Activated B cell treated with CpG ODN at 0.5 μM for 24 hours (primary cell): ENCODE measurements around the gene ESPL1. TPM values are rescaled to one million over a fixed set of nuclear protein-coding genes. Genes with fewer than 3 reads are reported as not detected.

Experiments used
- ATAC-seq: fragments of 200-7000 bp; cut with Tn5 transposase; one replicate; pipeline ENCODE4 v1.10.0; 2021; ENCODE audit warnings: low read depth, mild to moderate bottlenecking, moderate library complexity
- CTCF ChIA-PET: fragments of 350-600 bp; sonication (Branson Sonifier 250); formaldehyde crosslinking; loops from one replicate; lab custom pipeline; 2021; ENCODE audit warnings: antibody characterized with exemption; lab: Charles Lee
- POLR2A ChIA-PET: fragments of 350-600 bp; sonication (Branson Sonifier 250); formaldehyde crosslinking; loops from one replicate; lab custom pipeline; 2021; ENCODE audit warnings: antibody characterized with exemption; lab: Charles Lee
- DNase-seq: peaks from one replicate; pipeline ENCODE4 v3.0.0; 2022
- H3K27ac Mint-ChIP-seq: one replicate; pipeline ENCODE4 v1.8.0; 2020; ENCODE audit warnings: mixed read lengths
- H3K27me3 Mint-ChIP-seq: one replicate; pipeline ENCODE4 v1.8.0; 2021; ENCODE audit warnings: mixed read lengths
- H3K36me3 Mint-ChIP-seq: one replicate; pipeline ENCODE4 v1.8.0; 2021; ENCODE audit warnings: low read depth, mixed read lengths
- H3K4me1 Mint-ChIP-seq: one replicate; pipeline ENCODE4 v1.8.0; 2021; ENCODE audit warnings: mixed read lengths
- H3K4me3 Mint-ChIP-seq: one replicate; pipeline ENCODE4 v1.8.0; 2020; ENCODE audit warnings: mild to moderate bottlenecking, mixed read lengths
- H3K9me3 Mint-ChIP-seq: one replicate; pipeline ENCODE4 v1.8.0; 2020; ENCODE audit warnings: mixed read lengths
- CTCF ChIP-seq: fragments of 200-600 bp; IDR thresholded peaks from one replicate; pipeline ENCODE4 v1.8.0; 2022; ENCODE audit warnings: antibody characterized with exemption, mild to moderate bottlenecking
- intact Hi-C: fragments of 100-400 bp; cut with micrococcal nuclease; formaldehyde crosslinking; loops from one replicate; pipeline ENCODE4 v1.15.1; 2024
- total RNA-seq: library from RNA; stranded (reverse); gene quantifications from 2 replicates; pipeline ENCODE4 v1.2.3, GENCODE V29; 2022

Gene ESPL1
- total RNA-seq, 1 donor from 2014 or later, result 8.2 TPM

GRCh38 chr12:53299454-53300180 lies 31.5 kb downstream of the ESPL1 start, which contains the start of gene MYG1:
TSS of gene MYG1 (plus strand) at chr12:53299695. CDS start at chr12:53299738, 43 bp downstream.
- no peak for TF ChIP-seq CTCF
- ChIA-PET POLR2A (interaction anchor here (0.7 to 8.5 kb wide), 14 partner anchors 9 to 220 kb away, joined by 3 to 114 read pairs (median 4); partner anchors contain the start of genes AAAS, CSAD, ESPL1 and SPRYD3), CTCF (interaction anchor here (0.7 to 5.5 kb wide), 8 partner anchors 22 to 140 kb away, joined by 3 to 37 read pairs (median 8); partner anchors contain the start of gene AAAS)
- peak; percentile 56 for ATAC-seq
- intact Hi-C loops, result loop anchor here (1.0 kb wide), 5 partner anchors 22 to 153 kb away; partner anchors contain the start of genes AAAS, CSAD, ESPL1 and PCBP2
- Mint-ChIP-seq H3K27ac (peak within 1 kb of the TSS; percentile 95), H3K4me1 (peaks cover 68% of the 10 kb centered on the region), H3K27me3 (no peaks in the 10 kb centered on the region), H3K4me3 (peak within 1 kb of the TSS; percentile 100), H3K36me3 (peaks cover 70% of the 10 kb centered on the region), H3K9me3 (no peaks in the 10 kb centered on the region)
- DNase-seq, result peak; percentile 77

DNA sequence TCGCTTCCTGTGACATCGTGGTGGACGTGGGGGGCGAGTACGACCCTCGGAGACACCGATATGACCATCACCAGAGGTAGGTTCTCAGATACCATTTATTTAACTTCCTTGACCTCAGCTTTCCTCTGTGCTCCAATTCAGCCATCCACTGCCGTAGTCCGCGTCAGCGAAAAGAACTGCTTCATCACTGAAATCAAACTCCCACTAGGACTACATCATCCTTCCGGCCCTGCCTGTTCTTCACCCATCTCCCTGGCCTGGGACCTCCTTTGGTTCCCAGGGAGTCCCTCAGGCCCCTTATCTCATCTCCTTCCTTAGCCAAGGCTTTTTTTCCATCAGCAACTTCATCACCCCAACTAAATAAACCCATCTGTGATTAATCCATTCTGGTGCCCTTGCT lies 32.1 kb downstream of the ESPL1 start:
- intact Hi-C loops, result no loop called here
- no peaks in the 10 kb centered on the region for H3K9me3 Mint-ChIP-seq
- DNase-seq (no peak), ATAC-seq (no peak)
- POLR2A ChIA-PET, result interaction anchor here (0.8 to 8.5 kb wide), 4 partner anchors 23 to 221 kb away, joined by 3 to 114 read pairs (median 4); partner anchors contain the start of genes AAAS and SPRYD3
- H3K27me3 Mint-ChIP-seq, result no peaks in the 10 kb centered on the region
- peak overlapping the region; percentile 100 for H3K4me3 Mint-ChIP-seq
- peak overlapping the region; percentile 95 for H3K27ac Mint-ChIP-seq
- H3K4me1 Mint-ChIP-seq, result peaks cover 63% of the 10 kb centered on the region
- peaks cover 72% of the 10 kb centered on the region for H3K36me3 Mint-ChIP-seq
- no peak for TF ChIP-seq CTCF
- CTCF ChIA-PET, result interaction anchor here (1.4 to 5.5 kb wide), 5 partner anchors 21 to 141 kb away, joined by 7 to 37 read pairs (median 8); partner anchors contain the start of gene AAAS

GRCh38 chr12:53302903-53303302 lies 34.8 kb downstream of the ESPL1 start:
- Mint-ChIP-seq H3K4me1 (peaks cover 41% of the 10 kb centered on the region), H3K36me3 (peaks cover 83% of the 10 kb centered on the region), H3K27me3 (no peaks in the 10 kb centered on the region), H3K27ac (no peak overlapping the region), H3K4me3 (peak overlapping the region; percentile 2), H3K9me3 (no peaks in the 10 kb centered on the region)
- ATAC-seq (no peak), DNase-seq (no peak)
- ChIA-PET POLR2A (interaction anchor here (1.8 kb wide), 1 partner anchor 18 kb away, joined by 6 read pairs; the partner anchor contains the start of gene AAAS), CTCF (interaction anchor here (2.7 kb wide), 1 partner anchor 19 kb away, joined by 11 read pairs; the partner anchor contains the start of gene AAAS)
- intact Hi-C loops, result no loop called here
- TF ChIP-seq CTCF, result no peak

- ATAC-seq, result no peak
- no peaks in the 10 kb centered on the region for H3K27me3 Mint-ChIP-seq
- peaks cover 85% of the 10 kb centered on the region for H3K36me3 Mint-ChIP-seq
- H3K4me1 Mint-ChIP-seq, result peaks cover 6% of the 10 kb centered on the region
- no peaks in the 10 kb centered on the region for H3K9me3 Mint-ChIP-seq
- DNase-seq, result no peak
- POLR2A ChIA-PET, result interaction anchor here (0.6 kb wide), 1 partner anchor 202 kb away, joined by 5 read pairs; no protein-coding TSS in a partner anchor
- H3K27ac Mint-ChIP-seq, result no peak overlapping the region
- CTCF ChIA-PET, result no interaction called here
- H3K4me3 Mint-ChIP-seq, result no peak overlapping the region
- intact Hi-C loops, result no loop called here
- no peak for TF ChIP-seq CTCF
These were observed 38.7 kb downstream of the ESPL1 start for GRCh38 chr12:53306826-53307225.

DNA sequence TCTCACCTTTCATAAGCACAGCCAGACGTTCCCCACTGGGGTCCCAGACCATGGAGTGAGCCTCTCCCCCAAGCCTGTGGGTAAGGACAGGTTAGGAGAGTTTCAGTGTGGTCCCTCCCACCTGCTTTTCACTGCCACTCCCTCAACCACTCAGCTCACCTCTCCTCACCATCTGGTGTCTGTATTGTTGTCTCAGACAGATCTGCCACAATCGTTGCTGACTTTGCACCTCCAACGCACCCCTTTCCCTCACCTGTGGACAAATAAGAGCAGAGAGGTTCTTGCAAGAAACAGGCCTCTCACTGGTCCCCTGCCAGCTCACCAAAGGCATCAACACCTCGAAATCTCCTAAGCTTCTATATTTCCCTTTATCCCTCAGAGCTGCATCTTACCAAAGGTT lies 40.2 kb downstream of the ESPL1 start:
- POLR2A ChIA-PET, result interaction anchor here (0.6 to 0.9 kb wide), 2 partner anchors 9 kb away, joined by 3 read pairs; partner anchors contain the start of gene MYG1
- intact Hi-C loops, result no loop called here
- no peaks in the 10 kb centered on the region for H3K4me1 Mint-ChIP-seq
- H3K9me3 Mint-ChIP-seq, result no peaks in the 10 kb centered on the region
- peaks cover 74% of the 10 kb centered on the region for H3K36me3 Mint-ChIP-seq
- H3K27me3 Mint-ChIP-seq, result no peaks in the 10 kb centered on the region
- H3K4me3 Mint-ChIP-seq, result no peak overlapping the region
- CTCF ChIA-PET, result interaction anchor here (1.4 to 2.1 kb wide), 3 partner anchors 13 to 96 kb away, joined by 3 to 5 read pairs (median 4); partner anchors contain the start of gene AAAS
- H3K27ac Mint-ChIP-seq, result no peak overlapping the region
- TF ChIP-seq CTCF, result no peak
- no peak for DNase-seq
- no peak for ATAC-seq
